SK-N-MC (cell line): Measurements from ENCODE around the gene TMEM82.

ENCODE experiments used
- DNase-seq: peaks from one replicate; pipeline ENCODE4 v3.0.0-alpha.2; 2011; ENCODE audit warnings: low read depth, low spot score
- H3K27ac ChIP-seq: fragments of 200-600 bp; sonication (generic); 2 replicates; pipeline ENCODE4 v1.5.1; 2016; ENCODE audit warnings: mixed run types
- H3K36me3 ChIP-seq: fragments of 200-600 bp; sonication (generic); 2 replicates; pipeline ENCODE4 v1.6.1; 2017; ENCODE audit warnings: antibody characterized with exemption, low read length, mixed read lengths; ENCODE audit not compliant: insufficient read depth
- H3K4me3 ChIP-seq: fragments of 200-600 bp; sonication (generic); 2 replicates; pipeline ENCODE4 v1.5.1; 2016
- H3K9ac ChIP-seq: fragments of 200-600 bp; sonication (generic); 2 replicates; pipeline ENCODE4 v1.8.0; 2017; ENCODE audit warnings: mixed run types, mixed read lengths; ENCODE audit not compliant: insufficient read length
- H3K9me3 ChIP-seq: fragments of 200-600 bp; sonication (generic); 2 replicates; pipeline ENCODE4 v1.6.1; 2017; ENCODE audit warnings: low read depth, mild to moderate bottlenecking, antibody characterized with exemption, low read length, moderate library complexity, mixed read lengths
- EZH2 ChIP-seq: fragments of 200-600 bp; sonication (generic); IDR thresholded peaks from one replicate; pipeline ENCODE4 v1.6.1; 2017; ENCODE audit warnings: antibody characterized with exemption
- FOXP2 ChIP-seq: optimal IDR thresholded peaks from 2 replicates; pipeline ENCODE3; 2011; ENCODE audit warnings: mild to moderate bottlenecking, moderate library complexity; ENCODE audit not compliant: insufficient read depth; ENCODE audit errors: extremely low read length, control extremely low read depth
- POLR2AphosphoS5 ChIP-seq: IDR thresholded peaks from 2 replicates; pipeline ENCODE4 v1.6.1; 2012; ENCODE audit warnings: mild to moderate bottlenecking, low read depth, low read length, borderline replicate concordance

Gene TMEM82

DNA sequence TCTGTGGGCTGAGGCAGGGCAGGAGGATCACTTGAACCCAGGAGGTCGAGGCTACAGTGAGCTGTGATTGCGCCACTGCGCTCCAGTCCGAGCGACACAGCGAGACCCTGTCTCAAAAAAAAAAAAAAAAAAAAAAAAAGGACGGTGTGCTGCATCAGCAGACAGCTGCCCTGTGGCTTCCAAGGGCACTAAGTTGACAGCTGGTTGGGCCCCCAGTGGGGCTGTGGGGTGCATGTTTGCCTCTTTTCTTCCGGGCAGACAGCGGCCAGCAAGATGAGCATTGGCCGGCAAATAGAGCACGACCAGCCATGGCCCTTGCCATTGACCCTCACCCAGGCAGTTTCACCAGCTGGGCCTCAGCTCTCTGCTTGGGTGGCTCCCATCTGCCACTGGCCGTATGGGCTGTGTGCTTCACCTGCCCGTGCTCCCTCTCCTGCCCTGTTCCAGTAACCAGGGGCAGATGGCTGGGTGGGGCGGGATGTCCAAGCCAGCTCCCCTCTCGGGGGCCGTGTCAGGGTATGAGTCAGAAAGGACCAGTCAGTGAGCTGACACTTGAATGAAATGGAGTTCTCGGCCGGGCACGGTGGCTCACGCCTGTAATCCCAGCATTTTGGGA lies 18.6 kb upstream of the TMEM82 start:
- Histone ChIP-seq H3K4me3 (no peak overlapping the region), H3K9ac (no peak overlapping the region), H3K27ac (no peak overlapping the region), H3K36me3 (peaks cover 14% of the 10 kb centered on the region; the same call in 1 of the 2 replicates), H3K9me3 (no peaks in the 10 kb centered on the region)
- DNase-seq, result no peak
- TF ChIP-seq FOXP2 (no peak), EZH2 (no peak), POLR2AphosphoS5 (no peak)

DNA sequence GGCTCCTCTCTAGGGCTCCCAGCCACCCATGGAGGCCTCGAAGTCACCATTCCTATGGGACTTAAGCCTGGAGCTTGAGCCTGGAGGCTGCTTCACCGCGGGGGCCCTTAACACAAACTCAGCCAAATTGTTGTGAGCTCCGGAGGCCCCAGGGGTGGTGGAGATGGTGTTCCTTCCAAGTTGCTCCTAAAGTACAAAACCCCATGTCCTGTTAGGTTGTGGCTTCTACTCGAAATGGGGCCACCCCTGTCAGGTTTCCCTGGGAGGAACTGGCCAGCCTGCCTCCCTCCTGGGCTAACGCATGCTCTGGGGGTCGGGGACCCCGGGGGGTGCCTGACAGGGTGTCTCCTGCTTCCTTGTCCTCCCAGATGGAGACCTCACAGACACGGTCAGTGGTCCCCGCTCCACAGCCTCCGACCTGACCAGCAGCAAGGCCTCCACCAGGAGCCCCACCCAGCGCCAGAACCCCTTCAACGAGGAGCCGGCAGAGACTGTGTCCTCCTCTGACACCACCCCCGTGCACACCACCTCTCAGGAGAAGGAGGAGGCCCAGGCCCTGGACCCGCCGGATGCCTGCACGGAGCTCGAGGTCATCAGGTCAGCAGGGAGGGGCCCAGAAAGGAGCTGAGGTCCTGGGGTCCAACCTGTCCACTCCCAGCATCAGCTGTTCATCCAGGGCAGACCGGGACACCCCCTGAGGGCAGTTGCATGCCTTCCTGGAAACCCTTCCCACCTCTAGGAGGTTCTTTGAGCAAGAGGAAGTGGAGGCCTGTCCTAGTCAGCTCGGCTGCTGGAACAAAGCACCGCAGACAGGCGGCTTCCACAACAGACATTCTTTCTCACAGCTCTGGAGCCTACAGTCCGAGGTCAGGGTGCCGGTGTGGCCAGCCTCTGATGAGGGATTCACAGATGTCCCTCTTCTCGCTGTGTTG lies 17.1 kb upstream of the TMEM82 start:
- Histone ChIP-seq H3K27ac (no peak overlapping the region), H3K9ac (no peak overlapping the region), H3K9me3 (no peaks in the 10 kb centered on the region), H3K4me3 (no peak overlapping the region), H3K36me3 (peaks cover 16% of the 10 kb centered on the region; the same call in 1 of the 2 replicates)
- TF ChIP-seq POLR2AphosphoS5 (no peak), FOXP2 (no peak), EZH2 (no peak)
- DNase-seq, result no peak

DNA sequence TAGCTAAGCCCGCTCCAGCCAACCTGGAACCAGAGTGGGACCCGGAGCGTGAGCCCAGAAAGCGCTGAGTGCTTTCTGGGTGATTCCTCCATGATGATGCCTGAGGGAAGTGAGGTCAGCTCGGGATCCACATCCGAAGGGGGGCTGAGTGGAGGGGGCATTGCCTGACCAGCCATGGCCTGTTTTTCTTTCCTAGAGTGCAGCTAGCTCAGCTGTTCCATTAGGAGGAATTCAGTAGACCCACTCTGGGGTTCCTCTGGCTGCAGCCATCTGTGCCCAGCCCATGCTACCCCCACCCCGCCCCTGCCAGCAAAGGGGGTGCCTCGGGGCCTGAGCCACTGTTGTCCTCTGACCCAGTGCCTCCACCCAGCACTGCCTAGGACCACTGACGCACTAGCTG lies 15.8 kb upstream of the TMEM82 start:
- TF ChIP-seq POLR2AphosphoS5, result no peak
- TF ChIP-seq FOXP2, result no peak
- TF ChIP-seq EZH2, result no peak
- Histone ChIP-seq H3K9me3 (no peaks in the 10 kb centered on the region), H3K36me3 (peaks cover 11% of the 10 kb centered on the region; the same call in 1 of the 2 replicates), H3K9ac (no peak overlapping the region), H3K4me3 (no peak overlapping the region), H3K27ac (no peak overlapping the region)
- no peak for DNase-seq

DNA sequence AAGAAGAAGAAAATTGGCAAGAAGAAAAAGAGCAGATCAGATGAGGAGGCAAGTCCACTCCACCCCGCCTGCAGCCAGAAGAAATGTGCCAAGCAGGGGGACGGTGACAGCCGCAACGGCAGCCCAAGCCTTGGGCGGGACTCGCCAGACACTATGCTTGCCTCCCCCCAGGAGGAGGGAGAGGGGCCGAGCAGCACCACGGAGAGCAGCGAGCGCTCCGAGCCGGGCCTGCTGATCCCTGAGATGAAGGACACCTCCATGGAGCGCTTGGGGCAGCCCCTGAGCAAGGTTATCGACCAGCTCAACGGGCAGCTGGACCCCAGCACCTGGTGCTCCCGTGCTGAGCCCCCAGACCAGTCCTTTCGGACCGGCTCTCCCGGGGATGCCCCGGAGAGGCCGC lies 15.3 kb upstream of the TMEM82 start:
- peaks cover 11% of the 10 kb centered on the region; the same call in 1 of the 2 replicates for H3K36me3 ChIP-seq
- TF ChIP-seq EZH2, result no peak

DNA sequence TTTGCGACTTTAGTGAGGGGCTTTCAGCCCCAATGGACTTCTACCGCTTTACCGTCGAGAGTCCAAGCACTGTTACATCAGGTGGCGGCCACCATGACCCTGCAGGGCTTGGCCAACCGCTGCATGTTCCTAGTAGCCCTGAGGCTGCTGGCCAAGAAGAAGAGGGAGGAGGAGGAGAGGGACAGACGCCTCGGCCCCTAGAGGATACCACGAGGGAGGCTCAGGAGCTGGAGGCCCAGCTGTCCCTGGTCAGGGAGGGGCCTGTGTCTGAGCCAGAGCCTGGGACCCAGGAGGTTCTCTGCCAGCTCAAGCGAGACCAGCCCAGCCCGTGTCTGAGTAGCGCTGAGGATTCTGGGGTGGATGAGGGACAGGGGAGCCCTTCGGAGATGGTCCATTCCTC lies 14.9 kb upstream of the TMEM82 start:
- TF ChIP-seq POLR2AphosphoS5, result no peak
- no peak for TF ChIP-seq EZH2
- no peak for TF ChIP-seq FOXP2
- no peak overlapping the region for H3K27ac ChIP-seq
- DNase-seq, result no peak
- H3K9ac ChIP-seq, result no peak overlapping the region
- H3K9me3 ChIP-seq, result no peaks in the 10 kb centered on the region
- H3K36me3 ChIP-seq, result peaks cover 11% of the 10 kb centered on the region; the same call in 1 of the 2 replicates
- no peak overlapping the region for H3K4me3 ChIP-seq

More for the DNA sequence above, 15.3 kb upstream of the TMEM82 start:
- DNase-seq, result no peak
- Histone ChIP-seq H3K9me3 (no peaks in the 10 kb centered on the region), H3K9ac (no peak overlapping the region), H3K27ac (no peak overlapping the region), H3K4me3 (no peak overlapping the region)

DNA sequence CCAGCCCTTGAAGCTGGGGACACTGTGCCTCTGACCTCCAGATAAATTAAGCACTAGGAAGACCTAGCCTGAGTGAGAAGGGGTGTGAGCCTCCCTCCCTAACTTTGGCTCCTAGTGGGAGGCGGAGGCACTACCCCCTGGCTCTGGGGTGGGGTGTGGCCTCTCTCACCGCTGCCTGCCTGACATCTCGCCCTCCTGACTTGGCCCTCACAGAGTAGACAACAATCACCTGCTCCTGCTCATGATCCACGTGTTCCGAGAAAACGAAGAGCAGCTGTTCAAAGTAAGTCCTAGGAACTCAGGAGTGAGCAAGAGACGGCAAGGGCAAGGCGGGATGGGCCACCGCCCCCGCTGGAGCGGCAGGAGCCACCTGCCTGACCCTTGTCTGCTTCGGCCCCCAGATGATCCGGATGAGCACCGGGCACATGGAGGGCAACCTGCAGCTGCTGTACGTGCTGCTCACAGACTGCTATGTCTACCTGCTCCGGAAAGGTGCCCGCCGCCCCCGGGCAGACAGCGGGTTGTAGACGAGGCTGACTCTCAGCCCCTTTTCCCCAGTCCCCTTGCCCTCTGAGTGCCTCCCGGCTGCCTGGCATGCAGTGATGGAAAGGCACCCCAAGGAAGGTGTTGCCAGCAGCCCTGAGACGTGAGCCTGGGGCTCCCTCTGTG lies 14.3 kb upstream of the TMEM82 start:
- H3K9ac ChIP-seq, result no peak overlapping the region
- H3K36me3 ChIP-seq, result peaks cover 11% of the 10 kb centered on the region; the same call in 1 of the 2 replicates
- H3K27ac ChIP-seq, result no peak overlapping the region
- no peaks in the 10 kb centered on the region for H3K9me3 ChIP-seq
- TF ChIP-seq POLR2AphosphoS5 (no peak), FOXP2 (no peak), EZH2 (no peak)
- H3K4me3 ChIP-seq, result no peak overlapping the region
- DNase-seq, result no peak

DNA sequence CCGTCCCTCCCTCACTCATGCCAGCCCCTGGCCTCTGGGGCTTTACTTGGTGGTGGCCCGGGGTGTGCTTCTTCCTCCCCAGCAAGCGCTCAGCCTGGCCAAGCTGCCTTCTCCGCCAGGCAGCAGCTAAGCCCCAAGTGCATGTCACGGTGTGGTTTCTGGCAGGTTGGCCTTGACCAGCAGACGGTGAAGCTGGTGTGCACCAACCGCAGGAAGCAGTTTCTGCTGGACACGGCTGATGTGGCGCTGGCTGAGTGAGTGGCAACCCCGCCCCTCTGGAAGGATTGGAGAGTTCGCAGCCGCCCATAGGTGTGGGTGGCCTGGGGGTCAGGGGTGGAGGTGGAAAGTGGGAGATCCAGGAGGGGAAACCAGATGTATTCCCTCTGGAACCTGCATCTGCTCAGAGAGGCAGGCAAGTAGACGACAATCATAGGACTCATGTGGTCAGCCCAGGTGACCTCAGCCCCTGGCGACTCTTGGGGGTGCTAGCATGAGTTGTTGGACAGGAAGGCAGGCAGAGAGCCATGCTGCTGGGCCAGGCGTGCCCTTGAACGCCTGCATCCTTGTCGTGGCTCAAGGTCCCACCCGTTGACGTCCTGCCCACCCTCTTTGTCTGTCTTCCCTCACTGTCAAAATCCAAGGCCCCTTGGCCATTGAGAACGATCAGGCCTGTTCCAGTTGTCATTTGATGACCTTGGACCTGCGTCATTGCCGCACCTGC lies 13.2 kb upstream of the TMEM82 start:
- DNase-seq, result no peak
- Histone ChIP-seq H3K27ac (no peak overlapping the region), H3K36me3 (peaks cover 11% of the 10 kb centered on the region; the same call in 1 of the 2 replicates), H3K9me3 (no peaks in the 10 kb centered on the region), H3K4me3 (no peak overlapping the region), H3K9ac (no peak overlapping the region)
- TF ChIP-seq FOXP2 (no peak), EZH2 (no peak), POLR2AphosphoS5 (no peak)

DNA sequence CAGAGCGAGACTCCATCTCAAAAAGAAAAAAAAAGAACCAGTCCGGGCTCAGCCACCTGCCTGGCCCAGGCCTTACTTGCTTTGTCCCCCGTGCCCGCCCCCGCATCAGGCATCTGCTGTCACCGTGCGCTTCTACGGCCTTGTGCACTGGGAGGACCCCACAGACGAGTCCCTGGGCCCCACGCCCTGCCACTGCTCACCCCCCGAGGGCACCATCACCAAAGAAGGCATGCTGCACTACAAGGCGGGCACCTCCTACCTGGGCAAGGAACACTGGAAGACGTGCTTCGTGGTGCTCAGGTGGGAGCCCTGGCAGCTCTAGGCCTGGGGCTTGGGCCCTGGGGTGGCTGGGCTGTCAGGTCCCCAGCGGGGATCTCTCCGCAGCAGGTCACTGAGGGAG lies 11.9 kb upstream of the TMEM82 start:
- TF ChIP-seq EZH2 (no peak), POLR2AphosphoS5 (no peak), FOXP2 (no peak)
- no peak for DNase-seq

More for the DNA sequence above, 11.9 kb upstream of the TMEM82 start:
- Histone ChIP-seq H3K9ac (no peak overlapping the region), H3K36me3 (peaks cover 11% of the 10 kb centered on the region; the same call in 1 of the 2 replicates), H3K9me3 (no peaks in the 10 kb centered on the region), H3K27ac (no peak overlapping the region), H3K4me3 (no peak overlapping the region)
